Activated B cell treated with CpG ODN at 0.5 μM for 24 hours (primary cell): Measurements from ENCODE around the gene LPAR1. TPM values are rescaled to one million over a fixed set of nuclear protein-coding genes. Genes with fewer than 3 reads are reported as not detected.

ENCODE experiments used
- ATAC-seq: fragments of 200-7000 bp; cut with Tn5 transposase; one replicate; pipeline ENCODE4 v1.10.0; 2021; ENCODE audit warnings: low read depth, mild to moderate bottlenecking, moderate library complexity
- CTCF ChIA-PET: fragments of 350-600 bp; sonication (Branson Sonifier 250); formaldehyde crosslinking; loops from one replicate; lab custom pipeline; 2021; ENCODE audit warnings: antibody characterized with exemption; lab: Charles Lee
- POLR2A ChIA-PET: fragments of 350-600 bp; sonication (Branson Sonifier 250); formaldehyde crosslinking; loops from one replicate; lab custom pipeline; 2021; ENCODE audit warnings: antibody characterized with exemption; lab: Charles Lee
- DNase-seq: peaks from one replicate; pipeline ENCODE4 v3.0.0; 2022
- H3K27ac Mint-ChIP-seq: one replicate; pipeline ENCODE4 v1.8.0; 2020; ENCODE audit warnings: mixed read lengths
- H3K27me3 Mint-ChIP-seq: one replicate; pipeline ENCODE4 v1.8.0; 2021; ENCODE audit warnings: mixed read lengths
- H3K36me3 Mint-ChIP-seq: one replicate; pipeline ENCODE4 v1.8.0; 2021; ENCODE audit warnings: low read depth, mixed read lengths
- H3K4me1 Mint-ChIP-seq: one replicate; pipeline ENCODE4 v1.8.0; 2021; ENCODE audit warnings: mixed read lengths
- H3K4me3 Mint-ChIP-seq: one replicate; pipeline ENCODE4 v1.8.0; 2020; ENCODE audit warnings: mild to moderate bottlenecking, mixed read lengths
- H3K9me3 Mint-ChIP-seq: one replicate; pipeline ENCODE4 v1.8.0; 2020; ENCODE audit warnings: mixed read lengths
- intact Hi-C: fragments of 100-400 bp; cut with micrococcal nuclease; formaldehyde crosslinking; loops from one replicate; pipeline ENCODE4 v1.15.1; 2024
- total RNA-seq: library from RNA; stranded (reverse); gene quantifications from 2 replicates; pipeline ENCODE4 v1.2.3, GENCODE V29; 2022
- TF ChIP-seq, protein P1 (sequence below): fragments of 200-600 bp; IDR thresholded peaks from one replicate; pipeline ENCODE4 v1.8.0; 2022; ENCODE audit warnings: antibody characterized with exemption, mild to moderate bottlenecking

Gene LPAR1
- total RNA-seq, 1 donor from 2014 or later, result not detected

DNA sequence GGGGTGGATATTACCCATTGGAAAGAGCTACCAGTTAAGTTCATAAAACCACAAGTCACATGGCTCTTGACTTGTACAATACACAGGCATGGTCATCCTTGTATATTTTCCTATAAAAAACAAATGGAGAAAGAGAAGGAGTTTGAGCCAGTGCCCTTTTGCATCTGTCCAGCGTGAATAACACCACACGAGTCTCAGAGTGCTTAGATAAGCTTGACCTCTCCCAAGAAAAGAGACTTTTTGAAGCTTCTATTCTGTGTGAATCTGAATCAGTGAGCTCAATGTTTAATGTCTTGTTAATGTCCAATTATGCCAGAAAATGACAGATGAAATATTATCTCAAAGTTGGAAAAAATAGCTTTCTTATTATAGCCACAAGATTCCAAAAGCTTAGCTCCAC is 30.9 kb upstream of the LPAR1 start:
- no peaks in the 10 kb centered on the region for H3K27me3 Mint-ChIP-seq
- H3K9me3 Mint-ChIP-seq, result no peaks in the 10 kb centered on the region
- no peak for ATAC-seq
- H3K4me1 Mint-ChIP-seq, result no peaks in the 10 kb centered on the region
- ChIA-PET CTCF (no interaction called here), POLR2A (no interaction called here)
- no peak for DNase-seq
- no peak overlapping the region for H3K4me3 Mint-ChIP-seq
- intact Hi-C loops, result no loop called here
- no peaks in the 10 kb centered on the region for H3K36me3 Mint-ChIP-seq
- TF ChIP-seq, protein P1, sequence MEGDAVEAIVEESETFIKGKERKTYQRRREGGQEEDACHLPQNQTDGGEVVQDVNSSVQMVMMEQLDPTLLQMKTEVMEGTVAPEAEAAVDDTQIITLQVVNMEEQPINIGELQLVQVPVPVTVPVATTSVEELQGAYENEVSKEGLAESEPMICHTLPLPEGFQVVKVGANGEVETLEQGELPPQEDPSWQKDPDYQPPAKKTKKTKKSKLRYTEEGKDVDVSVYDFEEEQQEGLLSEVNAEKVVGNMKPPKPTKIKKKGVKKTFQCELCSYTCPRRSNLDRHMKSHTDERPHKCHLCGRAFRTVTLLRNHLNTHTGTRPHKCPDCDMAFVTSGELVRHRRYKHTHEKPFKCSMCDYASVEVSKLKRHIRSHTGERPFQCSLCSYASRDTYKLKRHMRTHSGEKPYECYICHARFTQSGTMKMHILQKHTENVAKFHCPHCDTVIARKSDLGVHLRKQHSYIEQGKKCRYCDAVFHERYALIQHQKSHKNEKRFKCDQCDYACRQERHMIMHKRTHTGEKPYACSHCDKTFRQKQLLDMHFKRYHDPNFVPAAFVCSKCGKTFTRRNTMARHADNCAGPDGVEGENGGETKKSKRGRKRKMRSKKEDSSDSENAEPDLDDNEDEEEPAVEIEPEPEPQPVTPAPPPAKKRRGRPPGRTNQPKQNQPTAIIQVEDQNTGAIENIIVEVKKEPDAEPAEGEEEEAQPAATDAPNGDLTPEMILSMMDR, result no peak
- H3K27ac Mint-ChIP-seq, result no peak overlapping the region

DNA sequence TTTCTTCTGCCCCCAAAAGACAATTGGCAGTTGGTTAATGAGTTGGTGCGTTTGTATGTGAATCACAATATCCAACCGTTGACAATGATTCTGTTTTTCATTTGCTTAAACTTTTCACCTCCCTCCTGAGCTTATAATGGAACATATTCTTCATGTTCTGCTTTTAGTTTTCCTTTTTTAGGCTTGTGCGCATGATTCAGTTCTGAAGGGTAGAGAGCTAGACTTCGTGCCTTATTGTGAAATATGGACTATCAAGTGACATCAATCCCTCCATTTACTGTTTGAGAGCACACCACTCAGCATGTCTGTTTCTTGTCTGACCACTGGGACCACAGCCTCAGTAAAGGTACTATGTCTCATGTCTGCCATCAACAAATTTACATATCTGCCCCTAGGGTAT is 30.5 kb upstream of the LPAR1 start:
- ChIA-PET CTCF (no interaction called here), POLR2A (no interaction called here)
- ATAC-seq, result no peak
- H3K9me3 Mint-ChIP-seq, result no peaks in the 10 kb centered on the region
- no peak overlapping the region for H3K4me3 Mint-ChIP-seq
- TF ChIP-seq, protein P1, result no peak
- H3K36me3 Mint-ChIP-seq, result no peaks in the 10 kb centered on the region
- DNase-seq, result no peak
- H3K27ac Mint-ChIP-seq, result no peak overlapping the region
- no peaks in the 10 kb centered on the region for H3K4me1 Mint-ChIP-seq
- intact Hi-C loops, result no loop called here
- no peaks in the 10 kb centered on the region for H3K27me3 Mint-ChIP-seq

DNA sequence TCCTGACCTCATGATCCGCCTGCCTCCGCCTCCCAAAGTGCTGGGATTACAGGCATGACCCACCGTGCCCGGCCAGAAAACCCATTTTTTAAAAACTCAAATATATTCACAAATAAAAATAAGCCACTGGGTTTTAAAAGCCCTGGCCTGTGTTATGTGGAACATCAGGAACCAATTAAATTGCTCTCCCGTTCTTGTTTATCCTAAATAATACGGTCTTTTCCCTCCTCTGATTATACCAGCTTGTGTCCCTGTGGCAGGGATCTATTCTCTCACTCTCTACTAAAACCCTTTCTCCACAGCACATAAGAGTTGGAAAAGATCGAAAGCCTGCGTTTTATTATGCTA is 30.1 kb upstream of the LPAR1 start:
- no peaks in the 10 kb centered on the region for H3K4me1 Mint-ChIP-seq
- H3K4me3 Mint-ChIP-seq, result no peak overlapping the region
- DNase-seq (no peak), ATAC-seq (no peak)
- H3K9me3 Mint-ChIP-seq, result no peaks in the 10 kb centered on the region
- ChIA-PET POLR2A (no interaction called here), CTCF (no interaction called here)
- no peaks in the 10 kb centered on the region for H3K27me3 Mint-ChIP-seq
- intact Hi-C loops, result no loop called here
- no peaks in the 10 kb centered on the region for H3K36me3 Mint-ChIP-seq
- no peak overlapping the region for H3K27ac Mint-ChIP-seq
- TF ChIP-seq, protein P1, result no peak

DNA sequence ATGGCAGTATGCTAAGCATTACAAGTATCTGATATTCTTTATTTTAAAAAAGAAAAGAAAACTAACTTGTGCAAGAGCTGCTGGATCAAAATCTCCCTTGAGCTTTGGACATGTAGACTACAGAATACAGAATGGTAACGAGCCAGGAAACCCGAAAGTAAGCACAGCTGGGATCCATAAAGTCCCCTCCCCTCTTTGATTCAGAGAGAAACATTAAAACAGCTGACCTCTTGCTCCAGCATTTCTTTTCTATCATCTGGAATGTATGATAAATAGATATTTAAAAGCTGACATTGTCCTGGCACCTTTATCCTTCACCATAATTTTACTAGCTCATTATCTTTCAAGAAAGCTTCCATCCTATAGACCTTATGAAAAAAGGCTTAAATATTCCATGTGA is 28.2 kb upstream of the LPAR1 start:
- no peak overlapping the region for H3K4me3 Mint-ChIP-seq
- intact Hi-C loops, result no loop called here
- ATAC-seq, result no peak
- H3K36me3 Mint-ChIP-seq, result no peaks in the 10 kb centered on the region
- no peaks in the 10 kb centered on the region for H3K9me3 Mint-ChIP-seq
- H3K27ac Mint-ChIP-seq, result no peak overlapping the region
- TF ChIP-seq, protein P1, result no peak
- H3K27me3 Mint-ChIP-seq, result no peaks in the 10 kb centered on the region
- DNase-seq, result no peak
- POLR2A ChIA-PET, result no interaction called here
- CTCF ChIA-PET, result no interaction called here
- H3K4me1 Mint-ChIP-seq, result no peaks in the 10 kb centered on the region

DNA sequence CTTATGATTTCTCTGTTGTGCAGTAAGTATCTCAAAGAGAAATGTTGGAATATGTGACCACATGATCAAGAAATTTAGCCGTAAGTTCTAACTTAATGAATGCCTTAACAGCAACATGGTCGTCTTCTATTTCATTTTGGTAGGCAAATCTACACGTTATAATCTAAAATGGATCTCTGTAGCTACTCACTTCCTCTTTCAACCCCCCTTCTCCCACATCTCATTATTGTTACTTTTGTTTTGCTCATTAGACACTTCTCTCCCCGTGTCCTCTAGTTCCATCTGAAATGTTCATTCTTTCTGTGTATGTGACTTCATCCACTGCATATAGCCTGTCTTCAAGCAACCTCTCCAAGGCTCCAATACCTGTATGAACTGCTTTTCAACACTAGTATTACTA is 27.1 kb upstream of the LPAR1 start:
- CTCF ChIA-PET, result no interaction called here
- no peak for DNase-seq
- TF ChIP-seq, protein P1, result no peak
- H3K27ac Mint-ChIP-seq, result no peak overlapping the region
- no peaks in the 10 kb centered on the region for H3K36me3 Mint-ChIP-seq
- intact Hi-C loops, result no loop called here
- no peaks in the 10 kb centered on the region for H3K9me3 Mint-ChIP-seq
- H3K4me3 Mint-ChIP-seq, result no peak overlapping the region
- POLR2A ChIA-PET, result no interaction called here
- H3K4me1 Mint-ChIP-seq, result no peaks in the 10 kb centered on the region
- H3K27me3 Mint-ChIP-seq, result no peaks in the 10 kb centered on the region
- ATAC-seq, result no peak
